HUES48 (cell line): Measurements from ENCODE around the gene IGF2R.

Source experiments
- H3K27ac ChIP-seq: one replicate; pipeline ENCODE4 v1.7.0; 2013; ENCODE audit warnings: low read depth, low read length, inconsistent platforms
- H3K27me3 ChIP-seq: 2 replicates; pipeline ENCODE4 v1.6.1; 2013; ENCODE audit warnings: mild to moderate bottlenecking, low read length; ENCODE audit not compliant: control insufficient read depth, insufficient read depth
- H3K36me3 ChIP-seq: 2 replicates; pipeline ENCODE4 v1.6.1; 2013; ENCODE audit warnings: low read length; ENCODE audit not compliant: control insufficient read depth, insufficient read depth
- H3K4me1 ChIP-seq: 2 replicates; pipeline ENCODE4 v1.6.1; 2013; ENCODE audit warnings: mild to moderate bottlenecking, low read length; ENCODE audit not compliant: control insufficient read depth, insufficient read depth
- H3K4me3 ChIP-seq: 2 replicates; pipeline ENCODE4 v1.5.1; 2013; ENCODE audit warnings: mild to moderate bottlenecking, low read depth, low read length
- H3K9ac ChIP-seq: 2 replicates; pipeline ENCODE4 v1.6.1; 2013; ENCODE audit warnings: mild to moderate bottlenecking, low read depth, low read length, moderate library complexity
- H3K9me3 ChIP-seq: 2 replicates; pipeline ENCODE4 v1.6.1; 2013; ENCODE audit warnings: low read length; ENCODE audit not compliant: control insufficient read depth, insufficient read depth

The IGF2R gene

GRCh38 chr6:160147146-160147536 lies 178.3 kb downstream of the IGF2R start:
- Histone ChIP-seq H3K4me1 (no peaks in the 10 kb centered on the region), H3K9ac (no peak overlapping the region), H3K9me3 (no peaks in the 10 kb centered on the region), H3K27me3 (no peaks in the 10 kb centered on the region), H3K27ac (no peak overlapping the region), H3K36me3 (no peaks in the 10 kb centered on the region), H3K4me3 (no peak overlapping the region)

GRCh38 chr6:160154471-160154870 lies 185.6 kb downstream of the IGF2R start:
- Histone ChIP-seq H3K9ac (no peak overlapping the region), H3K27me3 (no peaks in the 10 kb centered on the region), H3K4me1 (no peaks in the 10 kb centered on the region), H3K9me3 (no peaks in the 10 kb centered on the region), H3K4me3 (no peak overlapping the region), H3K27ac (no peak overlapping the region), H3K36me3 (no peaks in the 10 kb centered on the region)

GRCh38 chr6:160156842-160157241 lies 188.0 kb downstream of the IGF2R start:
- Histone ChIP-seq H3K4me3 (no peak overlapping the region), H3K27me3 (no peaks in the 10 kb centered on the region), H3K36me3 (no peaks in the 10 kb centered on the region), H3K27ac (no peak overlapping the region), H3K9ac (no peak overlapping the region), H3K4me1 (peaks cover 3% of the 10 kb centered on the region; the same call in 1 of the 2 replicates), H3K9me3 (no peaks in the 10 kb centered on the region)

- Histone ChIP-seq H3K9ac (no peak overlapping the region), H3K4me3 (no peak overlapping the region), H3K4me1 (peaks cover 3% of the 10 kb centered on the region; the same call in 1 of the 2 replicates), H3K36me3 (no peaks in the 10 kb centered on the region), H3K27me3 (no peaks in the 10 kb centered on the region), H3K27ac (no peak overlapping the region), H3K9me3 (no peaks in the 10 kb centered on the region)
Observed at GRCh38 chr6:160160450-160160849, 191.6 kb downstream of the IGF2R start.
